Stimulated activated CD8-positive, alpha-beta memory T cell treated with anti-CD3 and anti-CD28 coated beads, Interleukin-12 subunit alpha, Interleukin-12 subunit beta, amount 100 ng/mL, for 24 hours (primary cell): ENCODE results near the gene CES1.
"Not testable (repeated sequence)": the region's sequence is repeated elsewhere in the genome, so short reads cannot be mapped to it uniquely, and the experiment has no call there.

Experiments
- DNase-seq: peaks from one replicate; pipeline ENCODE4 v3.0.0-alpha.2; 2020; ENCODE audit errors: extremely low read depth

The CES1 gene

GRCh38 chr16:55832773-55833691 is at the start of gene CES1:
Gene CES1, minus strand, starts transcription at chr16:55833096. Its CDS starts 41 bp downstream, at chr16:55833055.
- DNase-seq, result no peak

DNA sequence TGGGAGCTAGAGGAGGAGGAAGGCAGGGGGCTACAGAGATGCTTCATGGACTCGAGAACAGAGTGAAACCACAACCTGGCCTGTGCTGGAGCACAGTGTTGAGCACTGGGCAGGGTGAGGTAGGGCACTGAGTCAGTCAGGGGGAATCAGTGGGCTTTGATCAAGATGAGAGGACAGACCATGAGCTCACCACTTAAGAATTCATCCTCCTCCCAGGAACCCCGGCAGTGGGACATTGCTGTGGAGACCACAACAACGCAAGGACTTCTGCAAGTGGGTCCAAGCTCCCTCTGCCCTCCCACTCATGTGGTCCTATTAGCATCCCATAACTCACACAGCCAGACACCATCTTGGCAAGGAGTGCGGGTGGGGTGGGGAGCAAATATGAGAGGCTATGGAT is 44.0 kb upstream of the CES1 start:
- no peak for DNase-seq

DNA sequence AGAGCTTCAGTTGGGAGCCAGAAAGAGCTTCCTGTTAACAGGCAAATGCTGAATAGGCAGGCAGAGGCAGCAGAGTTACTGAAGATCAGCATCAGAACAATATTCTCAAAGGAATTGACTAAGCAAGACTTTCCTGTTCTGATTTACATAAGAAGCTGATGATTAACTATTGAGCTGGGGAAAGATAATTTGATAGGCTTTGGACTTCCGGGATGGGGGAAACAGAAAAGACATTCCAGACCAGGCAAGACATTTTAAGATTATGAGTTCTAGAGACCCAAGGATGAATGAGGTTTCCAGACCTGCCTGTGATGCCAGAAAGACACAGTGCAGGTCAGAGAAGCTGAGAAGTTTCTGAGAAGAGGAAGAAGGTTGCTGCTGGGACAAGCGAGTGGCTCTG is 42.4 kb upstream of the CES1 start, which contains the start of gene CES5A:
CES5A (minus strand) TSS at position 101 of the 400 bp plus-strand sequence. CDS start 152 bp downstream, outside the sequence.
- DNase-seq, result no peak

DNA sequence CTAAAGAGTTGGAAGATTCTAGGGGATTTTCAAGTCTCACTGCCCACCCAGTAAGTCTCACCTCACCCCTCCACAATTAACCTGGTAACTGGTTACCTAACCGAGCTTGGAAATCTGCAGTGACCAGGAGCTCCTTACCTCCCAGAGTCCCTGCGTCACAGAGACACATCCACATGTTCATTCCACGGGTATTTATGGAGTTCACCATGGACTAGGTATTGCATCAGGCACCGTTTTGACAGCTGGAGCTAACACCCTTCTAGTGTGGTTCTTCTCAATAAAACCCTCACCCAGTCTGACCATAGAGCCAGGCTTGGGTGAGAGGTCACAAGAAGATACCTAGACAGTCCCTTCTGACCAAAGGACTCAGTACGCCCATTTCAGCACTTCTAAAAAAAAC is 40.2 kb upstream of the CES1 start:
- no peak for DNase-seq

DNA sequence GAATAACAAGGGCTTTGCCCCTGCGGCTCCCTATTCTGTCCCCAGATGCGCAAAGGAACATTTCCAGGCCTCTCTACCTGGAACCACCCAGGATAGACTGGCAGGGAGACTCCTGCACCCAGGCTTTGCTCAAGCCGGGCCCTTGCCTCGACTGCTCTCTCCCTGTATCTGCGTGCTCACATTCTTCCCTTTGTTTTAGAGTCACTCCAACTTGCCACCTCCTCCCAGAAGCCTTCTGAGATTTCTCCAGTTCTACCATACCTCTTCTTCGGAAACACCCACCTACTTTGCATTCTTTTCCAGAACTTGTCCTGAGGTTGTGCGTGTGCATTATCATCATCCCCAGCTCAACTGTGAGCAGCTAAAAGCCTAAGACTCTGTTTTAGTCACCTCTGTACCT is 39.2 kb upstream of the CES1 start:
- DNase-seq, result no peak

DNA sequence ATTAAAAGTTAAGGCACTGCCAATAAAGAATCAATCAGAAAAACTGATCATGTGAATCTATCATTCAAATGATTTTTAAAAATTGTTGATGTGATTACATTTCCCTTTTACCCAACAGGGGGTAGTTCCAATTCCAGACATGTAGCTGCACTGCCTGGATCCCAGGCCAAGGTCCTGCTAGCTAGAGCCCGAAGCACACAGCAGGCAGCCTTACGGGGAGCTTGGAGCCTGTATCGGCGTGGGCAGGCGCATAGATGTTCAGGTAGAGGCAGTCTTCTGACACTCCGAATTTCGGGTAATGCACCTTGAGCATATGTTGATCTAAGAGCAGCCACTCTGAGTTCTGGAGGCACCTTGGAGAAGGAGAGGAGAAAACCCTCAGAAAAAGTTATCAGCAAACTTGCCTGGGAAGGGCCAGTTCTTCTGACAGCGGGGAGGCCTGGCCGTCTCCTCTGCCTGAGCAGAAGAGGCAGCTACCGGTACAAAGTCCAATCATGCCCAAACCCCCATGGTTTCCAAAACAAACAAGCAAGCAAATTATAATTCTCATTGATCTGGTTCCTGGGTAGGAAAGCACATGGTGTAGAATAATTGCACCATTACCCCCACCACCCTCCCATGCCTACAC is 38.6 kb upstream of the CES1 start:
- no peak for DNase-seq

GRCh38 chr16:55868980-55869379 is 36.1 kb upstream of the CES1 start:
- DNase-seq, result no peak

GRCh38 chr16:55868137-55868536 is 35.2 kb upstream of the CES1 start:
- no peak for DNase-seq

DNA sequence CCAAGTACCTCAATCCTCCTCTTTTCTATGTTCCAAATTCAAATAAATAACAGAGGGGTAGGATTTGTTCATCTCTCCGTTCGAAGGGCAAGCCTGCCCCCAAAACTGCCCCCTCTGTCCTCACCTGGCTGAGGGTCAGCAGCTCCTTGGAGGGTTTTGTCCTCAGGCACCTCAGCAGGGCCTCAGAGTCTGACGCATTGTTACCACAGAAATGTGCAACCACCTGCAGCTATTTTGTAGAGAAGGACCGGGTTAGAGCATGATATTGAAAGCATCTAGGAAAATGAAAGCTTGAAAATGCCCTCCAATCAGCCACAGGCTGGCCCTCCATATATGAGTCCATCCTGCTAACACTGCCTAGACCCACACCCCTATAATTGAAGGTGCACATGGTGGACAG is 28.4 kb upstream of the CES1 start:
- no peak for DNase-seq

DNA sequence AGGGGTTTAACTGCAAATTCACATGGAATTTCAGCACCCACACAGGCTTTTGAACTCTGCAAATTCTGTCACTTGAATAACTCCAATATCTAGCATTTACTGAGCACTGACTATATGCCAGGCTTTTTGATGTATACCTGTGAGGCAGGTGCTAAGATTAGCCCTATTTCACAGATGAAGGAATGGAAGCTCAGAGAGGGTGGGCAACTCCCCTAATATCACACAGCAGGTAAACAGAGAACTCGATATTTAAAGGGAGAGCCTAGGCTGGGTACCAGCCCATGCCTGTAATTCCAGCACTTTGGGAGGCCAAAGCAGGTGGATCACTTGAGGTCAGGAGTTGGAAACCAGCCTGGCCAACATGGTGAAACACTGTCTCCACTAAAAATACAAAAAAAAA is 24.8 kb upstream of the CES1 start:
- not testable (repeated sequence) for DNase-seq

GRCh38 chr16:55856950-55857349 is 24.1 kb upstream of the CES1 start:
- no peak for DNase-seq

- DNase-seq, result no peak
These were observed 20.2 kb upstream of the CES1 start for GRCh38 chr16:55853114-55853513.

GRCh38 chr16:55849536-55849935 is 16.6 kb upstream of the CES1 start:
- DNase-seq, result no peak

DNA sequence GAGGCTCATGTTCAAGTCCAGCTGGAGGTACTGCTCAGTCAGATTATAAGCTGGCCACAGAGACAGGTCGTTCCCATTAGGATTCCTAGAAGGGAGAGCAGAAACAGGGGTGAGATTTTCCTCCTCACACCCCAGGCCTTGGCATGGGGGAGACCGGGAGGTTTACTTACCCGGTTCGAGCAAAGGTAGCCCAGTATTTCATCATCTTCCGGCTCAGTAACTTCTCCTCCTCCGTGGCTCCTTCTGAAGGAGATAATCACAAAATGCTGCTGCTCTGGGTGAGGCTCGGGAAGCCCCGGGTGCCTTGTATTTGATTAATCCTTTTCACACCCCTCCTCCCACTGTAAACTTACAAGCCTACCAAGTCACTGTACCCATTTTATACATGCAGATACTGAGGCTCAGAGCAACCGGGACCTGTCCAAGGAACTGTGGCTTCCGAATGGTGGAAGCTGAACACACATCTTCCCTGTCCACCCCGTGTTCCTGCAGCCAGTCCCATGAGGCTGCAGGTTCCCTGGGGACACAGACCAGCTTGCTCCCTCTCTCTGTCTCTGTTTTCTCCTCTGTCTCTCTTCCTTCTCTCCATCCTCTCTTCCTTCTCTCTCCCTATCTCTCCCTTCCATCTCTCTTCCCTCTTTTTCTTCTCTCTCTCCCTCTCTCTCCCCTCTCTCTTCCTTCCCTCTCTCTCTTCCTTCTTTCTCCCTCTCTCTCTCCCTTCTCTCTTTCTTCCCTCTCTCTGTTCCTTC is 13.9 kb upstream of the CES1 start:
- no peak for DNase-seq

- DNase-seq, result no peak
These were observed 10.2 kb upstream of the CES1 start for GRCh38 chr16:55843105-55843395.

DNA sequence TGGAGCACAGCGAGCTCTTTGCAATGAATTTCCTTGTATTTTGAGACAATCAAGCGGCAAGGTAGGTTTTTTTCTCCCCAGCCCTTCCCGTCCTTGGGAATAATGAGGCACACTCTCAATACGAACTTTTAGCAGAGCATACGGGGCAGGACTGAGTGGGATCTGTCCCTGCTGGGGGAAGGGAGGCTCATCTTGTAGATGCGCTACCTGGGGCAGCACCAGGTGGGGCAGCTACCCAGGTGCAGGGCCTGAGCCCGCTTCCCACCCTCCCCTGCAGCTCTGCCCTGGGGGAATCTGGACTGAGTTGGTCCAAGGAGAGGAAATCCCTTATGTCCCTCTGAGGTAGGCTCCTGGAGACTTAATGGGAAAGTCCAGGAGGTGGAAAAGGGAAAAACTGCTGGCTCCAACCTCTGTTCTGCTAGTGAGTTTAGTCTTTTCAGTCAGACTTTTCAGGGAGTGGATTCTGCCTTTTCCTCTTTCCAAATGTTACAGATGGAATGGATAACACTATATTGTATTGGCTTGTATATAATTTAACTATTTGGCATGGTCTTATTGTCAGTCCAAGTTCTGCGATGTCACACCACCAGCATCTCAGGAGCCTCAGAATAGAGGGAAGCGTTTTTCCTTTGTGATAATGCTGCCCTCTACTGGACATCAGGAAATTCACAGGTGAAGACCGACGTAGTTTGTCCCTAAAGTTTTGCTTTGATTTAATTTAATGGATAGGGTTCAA is 9.6 kb upstream of the CES1 start:
- DNase-seq, result no peak

- DNase-seq, result no peak
These were observed 6.2 kb upstream of the CES1 start for GRCh38 chr16:55839115-55839514.

- DNase-seq, result no peak
These were observed 3.3 kb upstream of the CES1 start for GRCh38 chr16:55836158-55836611.

DNA sequence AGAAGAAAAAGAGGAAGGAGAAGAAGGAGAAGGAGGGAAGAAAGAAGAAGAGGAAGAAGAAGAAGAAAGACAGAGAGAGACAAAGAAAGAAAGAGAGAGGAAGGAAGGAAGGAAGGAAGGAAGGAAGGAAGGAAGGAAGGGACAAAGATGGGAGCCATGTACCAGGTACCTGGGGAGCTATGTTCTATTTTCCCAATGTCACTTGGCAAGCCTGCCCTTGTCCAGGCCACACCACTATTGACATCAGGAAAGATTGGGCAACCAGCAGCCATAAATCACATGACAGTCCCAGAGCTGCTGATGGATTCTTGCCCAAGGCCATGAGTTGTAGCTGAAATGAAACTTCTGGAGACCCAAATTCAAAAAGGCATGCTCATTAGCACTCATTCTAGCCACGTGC is 2.7 kb upstream of the CES1 start:
- no peak for DNase-seq

DNA sequence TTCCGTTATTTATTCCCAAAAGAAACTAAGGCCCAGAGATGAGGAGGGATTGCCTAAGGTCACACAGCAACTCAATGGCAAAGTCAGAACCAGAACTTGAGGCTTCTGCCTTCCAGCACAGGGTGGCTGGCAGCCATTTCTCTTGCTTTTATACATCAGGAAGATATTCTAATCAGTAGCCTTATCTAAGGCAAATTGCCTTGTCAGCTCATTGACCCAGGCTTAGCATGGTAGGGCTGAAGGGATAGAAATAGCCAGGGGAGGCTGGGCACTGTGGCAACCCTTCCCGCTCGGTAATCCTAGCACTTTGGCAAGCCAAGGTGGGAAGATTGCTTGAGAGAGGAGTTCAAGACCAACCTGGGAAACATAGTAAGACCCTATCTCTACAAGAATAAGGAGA is 2.3 kb upstream of the CES1 start:
- DNase-seq, result not testable (repeated sequence)

DNA sequence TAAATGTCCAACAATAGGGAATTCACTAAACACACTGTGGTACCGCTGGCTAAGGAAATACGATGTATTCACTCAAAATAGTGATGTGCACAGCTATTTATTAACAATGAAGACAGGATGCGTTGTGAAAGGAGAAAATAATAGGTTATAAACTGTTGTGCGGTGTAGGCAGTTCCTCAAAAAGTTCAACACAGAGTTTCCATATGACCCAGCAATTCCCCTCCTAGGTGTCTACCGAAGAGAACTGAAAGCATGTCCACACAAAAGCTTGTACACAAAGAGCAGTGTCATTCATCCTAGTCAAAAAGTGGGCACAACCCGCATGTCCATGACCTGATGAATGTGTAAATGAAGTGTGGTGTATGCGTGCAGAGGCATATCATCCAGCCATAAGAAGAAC is 1.2 kb upstream of the CES1 start:
- no peak for DNase-seq

DNA sequence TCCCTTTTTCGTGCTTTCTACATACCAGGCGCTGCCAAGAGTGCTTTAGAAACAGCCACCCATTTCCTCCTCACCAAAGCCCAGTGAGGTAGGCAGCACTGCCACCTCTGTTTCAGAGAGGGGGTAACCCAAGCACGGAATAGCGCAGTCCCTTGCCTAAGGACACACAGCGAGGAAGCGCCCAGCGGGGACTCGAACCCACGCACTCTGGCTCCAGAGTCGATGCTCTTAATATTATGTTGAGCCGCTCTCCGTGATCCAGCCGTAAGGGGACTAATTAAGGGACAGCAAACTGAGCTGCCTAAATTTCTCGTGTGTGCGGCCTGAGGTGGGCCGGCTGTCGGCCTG is 497 bp downstream of the CES1 start:
- no peak for DNase-seq
